PC-9 (cell line): ENCODE results near the gene POGZ. TPM values are rescaled to one million over a fixed set of nuclear protein-coding genes. Genes with fewer than 3 reads are reported as not detected.

Experiments used
- BruUV-seq: library from RNA; stranded (reverse); fragments of 400-500 nt; replicated peaks from 2 replicates; lab custom pipeline; 2021; lab: Mats Ljungman, UMichigan
- CTCF ChIA-PET: fragments of 300-600 bp; sonication (Branson Sonifier 250); formaldehyde crosslinking; loops from one replicate; lab custom pipeline; 2022; ENCODE audit warnings: antibody characterized with exemption; lab: Charles Lee
- POLR2A ChIA-PET: fragments of 300-600 bp; sonication (Branson Sonifier 250); formaldehyde crosslinking; loops from one replicate; lab custom pipeline; 2022; ENCODE audit warnings: antibody characterized with exemption; ENCODE audit not compliant: unreplicated experiment; lab: Charles Lee
- DNase-seq, 2 experiments: peaks; one replicate each; pipeline versions ENCODE4 v3.0.0 to v3.0.0-alpha.2; 2015 to 2022; ENCODE audit warnings: mixed read lengths in 1 of 2
- H2AFZ ChIP-seq: fragments of 200-600 bp; sonication (generic); 2 replicates; pipeline ENCODE4 v1.8.1; 2017; ENCODE audit warnings: antibody characterized with exemption
- H3F3A ChIP-seq: fragments of 200-600 bp; sonication (generic); 2 replicates; pipeline ENCODE4 v1.8.1; 2017; ENCODE audit warnings: antibody characterized with exemption, mild to moderate bottlenecking, low read depth; ENCODE audit not compliant: insufficient read depth
- H3K27ac ChIP-seq: fragments of 200-600 bp; sonication (generic); 2 replicates; pipeline ENCODE4 v1.6.1; 2016; ENCODE audit warnings: mixed run types
- H3K27me3 ChIP-seq: fragments of 200-600 bp; sonication (generic); 2 replicates; pipeline ENCODE4 v1.6.1; 2016; ENCODE audit warnings: low read depth, mixed run types; ENCODE audit not compliant: insufficient read depth
- H3K36me3 ChIP-seq: fragments of 200-600 bp; sonication (generic); 2 replicates; pipeline ENCODE4 v1.6.1; 2016; ENCODE audit warnings: low read depth, mixed run types
- H3K4me1 ChIP-seq: fragments of 200-600 bp; sonication (generic); replicated peaks from 2 replicates; pipeline ENCODE4 v1.6.1; 2016; ENCODE audit warnings: mixed run types; ENCODE audit not compliant: insufficient read depth
- H3K4me2 ChIP-seq: fragments of 200-600 bp; sonication (generic); 2 replicates; pipeline ENCODE4 v1.6.1; 2017; ENCODE audit warnings: mixed run types
- H3K4me3 ChIP-seq: fragments of 200-600 bp; sonication (generic); 2 replicates; pipeline ENCODE4 v1.6.1; 2016; ENCODE audit warnings: mixed run types
- H3K79me2 ChIP-seq: fragments of 200-600 bp; sonication (generic); 2 replicates; pipeline ENCODE4 v1.6.1; 2017; ENCODE audit warnings: low read depth, mixed run types
- H3K9me2 ChIP-seq: fragments of 200-600 bp; sonication (generic); 2 replicates; pipeline ENCODE4 v1.8.1; 2017; ENCODE audit warnings: mild to moderate bottlenecking; ENCODE audit not compliant: insufficient read depth
- H3K9me3 ChIP-seq: fragments of 200-600 bp; sonication (generic); 2 replicates; pipeline ENCODE4 v1.8.1; 2016; ENCODE audit warnings: low read depth; ENCODE audit not compliant: insufficient read depth
- H4K20me1 ChIP-seq: fragments of 200-600 bp; sonication (generic); 2 replicates; pipeline ENCODE4 v1.8.1; 2017; ENCODE audit not compliant: insufficient read depth
- CTCF ChIP-seq: fragments of 200-600 bp; sonication (generic); conservative IDR thresholded peaks from 2 replicates; pipeline ENCODE4 v1.6.1; 2017; ENCODE audit warnings: mixed run types, antibody characterized with exemption, mild to moderate bottlenecking, moderate library complexity
- EZH2 ChIP-seq: fragments of 200-600 bp; sonication (generic); IDR thresholded peaks from 2 replicates; pipeline ENCODE4 v1.8.0; 2017; ENCODE audit warnings: antibody characterized with exemption, low read depth
- intact Hi-C: fragments of 100-400 bp; cut with micrococcal nuclease; formaldehyde crosslinking; loops from one replicate; pipeline ENCODE4 v1.10.0; 2022; ENCODE audit not compliant: unreplicated experiment
- total RNA-seq: library from RNA; stranded (reverse); gene quantifications from 2 replicates; pipeline ENCODE4 v1.2.3, GENCODE V29; 2021

POGZ gene
- total RNA-seq, 1 experiment from 2014 or later = 71.0 TPM

DNA sequence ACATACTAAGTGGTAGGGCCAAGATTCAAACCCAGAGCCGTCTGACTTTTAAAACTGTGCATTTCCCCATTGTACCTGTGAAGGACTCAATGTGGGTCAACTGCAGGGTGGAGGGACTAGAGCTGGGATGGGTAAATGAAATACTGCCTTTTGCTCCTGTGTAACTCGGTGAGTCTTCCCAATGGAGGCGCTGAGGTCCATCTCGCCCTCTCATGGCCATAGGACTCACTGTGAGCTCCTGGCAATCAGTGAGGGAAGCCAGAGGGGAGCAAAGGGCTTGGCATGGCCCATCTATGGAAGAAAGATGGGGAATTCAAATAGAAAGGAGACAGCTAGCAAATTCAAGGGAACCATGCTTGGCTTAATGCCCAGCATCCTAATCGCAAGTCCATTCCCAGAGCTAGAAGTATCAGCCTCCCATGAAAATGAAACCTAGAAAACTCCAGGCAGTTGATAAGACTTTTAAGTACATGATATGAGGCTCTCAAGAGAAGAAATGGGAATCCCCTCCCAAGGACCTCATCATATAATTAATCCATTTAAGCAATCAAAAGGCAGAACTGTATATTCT, 26.5 kb upstream of the POGZ start:
- H3K36me3 ChIP-seq = no peaks in the 10 kb centered on the region
- no peaks in the 10 kb centered on the region; the same call in 1 of the 2 replicates for H3K9me3 ChIP-seq
- H3K4me2 ChIP-seq = no peak overlapping the region
- intact Hi-C loops = no loop called here
- ChIA-PET CTCF (interaction anchor here (0.5 kb wide), 1 partner anchor 106 kb away, joined by 4 read pairs; no protein-coding TSS in a partner anchor), POLR2A (no interaction called here)
- H2AFZ ChIP-seq = no peak overlapping the region
- no peak for DNase-seq
- H3K27ac ChIP-seq = no peak overlapping the region
- H3K4me1 ChIP-seq = no peaks in the 10 kb centered on the region
- no peaks in the 10 kb centered on the region for H3F3A ChIP-seq
- BruUV-seq = no TSS peak
- no peaks in the 10 kb centered on the region for H3K79me2 ChIP-seq
- H3K4me3 ChIP-seq = no peak overlapping the region
- no peaks in the 10 kb centered on the region for H3K27me3 ChIP-seq
- H3K9me2 ChIP-seq = no peaks in the 10 kb centered on the region
- no peak for TF ChIP-seq EZH2
- H4K20me1 ChIP-seq = no peaks in the 10 kb centered on the region

DNA sequence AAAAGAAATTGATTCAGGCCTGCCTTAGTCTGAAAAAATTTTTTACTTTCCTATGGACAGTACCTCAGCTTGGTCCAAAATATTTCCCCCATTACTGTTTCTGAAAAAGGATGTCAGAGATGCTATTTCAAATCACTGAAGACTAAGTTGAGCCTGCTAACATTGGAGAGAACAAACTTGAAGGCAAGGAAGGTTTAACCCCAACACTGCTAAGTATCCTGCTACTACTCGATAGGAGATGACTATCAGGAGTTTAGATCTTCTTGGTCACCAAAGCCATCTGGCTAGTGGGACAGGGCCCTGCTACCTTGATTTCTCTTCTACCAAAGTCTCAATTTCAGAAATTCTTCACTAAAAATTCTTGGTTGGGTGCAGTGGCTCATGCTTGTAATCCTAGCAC, 22.7 kb upstream of the POGZ start:
- Histone ChIP-seq H3K27me3 (no peaks in the 10 kb centered on the region), H3K4me2 (no peak overlapping the region), H3K9me2 (no peaks in the 10 kb centered on the region), H2AFZ (no peak overlapping the region), H3K9me3 (no peaks in the 10 kb centered on the region; the same call in 1 of the 2 replicates), H3K79me2 (no peaks in the 10 kb centered on the region), H3K36me3 (no peaks in the 10 kb centered on the region), H4K20me1 (no peaks in the 10 kb centered on the region), H3F3A (0 out of 2 replicates have a peak, but pooled peaks cover 6% of the 10 kb centered on the region), H3K4me3 (no peak overlapping the region), H3K4me1 (no peaks in the 10 kb centered on the region), H3K27ac (no peak overlapping the region)
- CTCF ChIA-PET = no interaction called here
- POLR2A ChIA-PET = no interaction called here
- no TSS peak for BruUV-seq
- TF ChIP-seq CTCF = no peak
- TF ChIP-seq EZH2 = no peak
- DNase-seq = no peak
- intact Hi-C loops = no loop called here

- no TSS peak for BruUV-seq
- no peak overlapping the region for H3K4me2 ChIP-seq
- no peak for DNase-seq
- H3K4me1 ChIP-seq = no peaks in the 10 kb centered on the region
- no peaks in the 10 kb centered on the region for H3K9me2 ChIP-seq
- H3K27ac ChIP-seq = no peak overlapping the region
- ChIA-PET POLR2A (interaction anchor here (0.5 kb wide), 1 partner anchor 10 kb away, joined by 9 read pairs; no protein-coding TSS in a partner anchor), CTCF (no interaction called here)
- no peaks in the 10 kb centered on the region; the same call in 1 of the 2 replicates for H3K9me3 ChIP-seq
- 0 out of 2 replicates have a peak, but pooled peaks cover 6% of the 10 kb centered on the region for H3F3A ChIP-seq
- no peak overlapping the region for H2AFZ ChIP-seq
- TF ChIP-seq EZH2 (no peak), CTCF (no peak)
- intact Hi-C loops = no loop called here
- no peaks in the 10 kb centered on the region for H3K27me3 ChIP-seq
- no peaks in the 10 kb centered on the region for H3K79me2 ChIP-seq
- no peaks in the 10 kb centered on the region for H3K36me3 ChIP-seq
- H3K4me3 ChIP-seq = no peak overlapping the region
- no peaks in the 10 kb centered on the region for H4K20me1 ChIP-seq
Observed at GRCh38 chr1:151479462-151479861, 20.2 kb upstream of the POGZ start.
